ENCODE results near the gene MKS1.

- TF ChIP-seq BHLHE40 (IDR thresholded peaks at IDR 0.05; ENCODE audit: low read depth, low read length) = no peak
- no peak for TF ChIP-seq CTCF (IDR thresholded peaks at IDR 0.05)
- no peak for TF ChIP-seq NFE2L2 (conservative IDR thresholded peaks at IDR 0.05; ENCODE audit: low read length)
- no peak for TF ChIP-seq RARB (CRISPR knock-in tag; IDR thresholded peaks at IDR 0.05)
- TF ChIP-seq POLR2A (IDR thresholded peaks at IDR 0.05; ENCODE audit: low read length) = no peak
- TF ChIP-seq NPAS2 (CRISPR knock-in tag; IDR thresholded peaks at IDR 0.05; ENCODE audit: borderline replicate concordance) = no peak
- TF ChIP-seq CHD2 (IDR thresholded peaks at IDR 0.05; ENCODE audit: low read length, partially characterized antibody) = no peak
- no peak for TF ChIP-seq GATA3 (IDR thresholded peaks at IDR 0.05; ENCODE audit: borderline replicate concordance)
- TF ChIP-seq REST (IDR thresholded peaks at IDR 0.05) = no peak
These were observed 5.3 kb upstream of the MKS1 start for GRCh38 chr17:58224315-58224714.
